Measurements from ENCODE around the gene WNT3A.

DNA sequence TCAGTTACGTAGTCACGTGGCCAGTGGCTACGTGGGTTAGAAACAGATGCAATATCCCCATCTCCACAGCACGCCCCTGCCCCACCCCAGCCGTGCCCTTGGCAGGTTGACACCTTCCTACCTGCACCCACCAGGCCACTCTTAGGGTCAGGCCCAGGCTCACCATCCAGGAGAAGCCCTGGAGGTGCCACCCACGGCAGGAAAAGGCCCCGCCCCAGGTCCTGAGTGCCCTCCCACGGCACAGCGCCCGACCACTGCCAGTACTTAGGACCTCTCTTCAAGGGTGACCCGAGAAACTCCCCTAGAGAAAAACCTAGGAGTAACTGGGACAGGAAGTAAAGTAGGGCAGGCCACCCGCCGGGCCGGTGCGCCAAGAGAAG is 94.8 kb downstream of the WNT3A start:
- TF ChIP-seq ARNTL (CRISPR knock-in tag; IDR thresholded peaks at IDR 0.05; ENCODE audit: borderline replicate concordance, low read depth) (no peak), PPARA (CRISPR knock-in tag; IDR thresholded peaks at IDR 0.05; ENCODE audit: borderline replicate concordance) (no peak), ZFP30 (CRISPR knock-in tag; IDR thresholded peaks at IDR 0.05) (no peak), OSR1 (CRISPR knock-in tag; IDR thresholded peaks at IDR 0.05) (no peak), ZNF70 (CRISPR knock-in tag; IDR thresholded peaks at IDR 0.05) (no peak), SNAI2 (CRISPR knock-in tag; IDR thresholded peaks at IDR 0.05) (no peak), BACH2 (CRISPR knock-in tag; IDR thresholded peaks at IDR 0.05; ENCODE audit: borderline replicate concordance) (no peak), RARB (CRISPR knock-in tag; IDR thresholded peaks at IDR 0.05) (no peak), ZFP3 (CRISPR knock-in tag; IDR thresholded peaks at IDR 0.05) (no peak), ESRRG (CRISPR knock-in tag; IDR thresholded peaks at IDR 0.05) (no peak)
- TF ChIP-seq, protein P1, sequence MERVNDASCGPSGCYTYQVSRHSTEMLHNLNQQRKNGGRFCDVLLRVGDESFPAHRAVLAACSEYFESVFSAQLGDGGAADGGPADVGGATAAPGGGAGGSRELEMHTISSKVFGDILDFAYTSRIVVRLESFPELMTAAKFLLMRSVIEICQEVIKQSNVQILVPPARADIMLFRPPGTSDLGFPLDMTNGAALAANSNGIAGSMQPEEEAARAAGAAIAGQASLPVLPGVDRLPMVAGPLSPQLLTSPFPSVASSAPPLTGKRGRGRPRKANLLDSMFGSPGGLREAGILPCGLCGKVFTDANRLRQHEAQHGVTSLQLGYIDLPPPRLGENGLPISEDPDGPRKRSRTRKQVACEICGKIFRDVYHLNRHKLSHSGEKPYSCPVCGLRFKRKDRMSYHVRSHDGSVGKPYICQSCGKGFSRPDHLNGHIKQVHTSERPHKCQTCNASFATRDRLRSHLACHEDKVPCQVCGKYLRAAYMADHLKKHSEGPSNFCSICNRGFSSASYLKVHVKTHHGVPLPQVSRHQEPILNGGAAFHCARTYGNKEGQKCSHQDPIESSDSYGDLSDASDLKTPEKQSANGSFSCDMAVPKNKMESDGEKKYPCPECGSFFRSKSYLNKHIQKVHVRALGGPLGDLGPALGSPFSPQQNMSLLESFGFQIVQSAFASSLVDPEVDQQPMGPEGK (CRISPR knock-in tag; IDR thresholded peaks at IDR 0.05; ENCODE audit: borderline replicate concordance) = no peak
